ENCODE measurements around the gene TBC1D16. TPM values are rescaled to one million over a fixed set of nuclear protein-coding genes. Genes with fewer than 3 reads are reported as not detected.

The TBC1D16 gene
- total RNA-seq, 1 donor from 2014 or later = 44.9 TPM

GRCh38 chr17:79987187-79987934 is 48.3 kb downstream of the TBC1D16 start:
- no peak for DNase-seq

DNA sequence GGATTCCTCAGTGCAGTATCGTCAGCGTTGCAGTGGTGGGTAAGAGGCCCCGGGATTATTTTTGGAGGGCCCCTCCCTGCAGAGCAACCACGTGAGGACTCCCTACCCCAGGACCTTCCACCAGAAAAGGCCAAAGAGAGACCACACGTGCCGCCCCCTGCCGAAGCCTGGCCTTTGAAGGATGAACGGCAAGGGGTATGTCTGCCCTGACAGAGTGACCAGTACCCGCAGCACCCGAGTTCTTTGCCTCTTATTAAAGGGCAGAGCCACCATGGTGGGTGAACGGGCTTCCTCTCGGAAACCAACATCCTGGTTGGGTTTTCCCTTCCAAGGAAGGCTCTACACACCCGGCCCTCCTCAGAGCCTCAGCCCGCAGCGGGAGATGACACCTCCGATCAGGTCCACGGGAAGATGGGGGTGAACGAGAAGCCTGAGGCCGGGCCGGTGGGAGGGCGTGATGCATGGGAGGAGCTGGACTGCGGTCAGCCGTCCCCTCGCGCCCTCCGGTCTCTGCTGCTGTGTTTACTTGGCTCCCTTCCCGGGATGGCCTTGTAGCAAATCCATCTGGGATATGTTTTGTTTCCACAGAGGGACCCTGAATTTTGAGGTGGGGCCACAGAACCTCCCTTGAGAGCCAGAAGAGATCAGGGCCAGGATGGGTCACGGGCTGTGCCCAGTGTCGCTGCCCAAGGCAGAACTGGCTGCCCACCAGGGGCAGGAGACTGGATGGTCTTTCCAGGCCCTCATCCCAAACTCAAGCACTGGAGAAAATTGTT is 49.1 kb downstream of the TBC1D16 start:
- peak; percentile 55 for DNase-seq

- DNase-seq = no peak
These were observed 49.7 kb downstream of the TBC1D16 start for GRCh38 chr17:79985943-79986391.

GRCh38 chr17:79985361-79985942 is 50.2 kb downstream of the TBC1D16 start:
- DNase-seq = no peak

DNA sequence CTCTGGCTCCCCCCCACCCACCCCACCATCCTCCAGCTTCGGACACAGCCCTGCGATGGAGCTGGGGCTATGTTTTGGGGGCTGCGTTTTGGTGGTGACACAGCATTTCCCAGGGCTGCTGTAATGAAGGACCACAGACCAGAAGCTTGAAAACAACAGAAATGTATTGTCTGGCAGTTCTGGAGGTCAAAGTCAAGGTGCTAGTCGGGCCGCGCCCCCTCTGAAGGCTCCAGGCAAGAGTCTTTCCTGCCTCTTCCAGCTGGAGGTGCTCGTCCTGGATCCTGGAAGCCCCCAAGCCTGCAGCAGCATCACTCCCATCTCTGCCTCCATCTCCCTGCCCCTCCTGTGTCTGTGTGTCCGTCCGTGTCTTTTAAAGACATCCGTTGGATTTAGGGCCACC is 50.8 kb downstream of the TBC1D16 start:
- DNase-seq = no peak

- no peak for DNase-seq
These were observed 51.4 kb downstream of the TBC1D16 start for GRCh38 chr17:79984045-79984840.

- DNase-seq = peak; percentile 54
These were observed 52.2 kb downstream of the TBC1D16 start for GRCh38 chr17:79983456-79983855.

GRCh38 chr17:79982986-79983385 is 52.7 kb downstream of the TBC1D16 start:
- no peak for DNase-seq

GRCh38 chr17:79981661-79982101 is 54.0 kb downstream of the TBC1D16 start:
- no peak for DNase-seq

DNA sequence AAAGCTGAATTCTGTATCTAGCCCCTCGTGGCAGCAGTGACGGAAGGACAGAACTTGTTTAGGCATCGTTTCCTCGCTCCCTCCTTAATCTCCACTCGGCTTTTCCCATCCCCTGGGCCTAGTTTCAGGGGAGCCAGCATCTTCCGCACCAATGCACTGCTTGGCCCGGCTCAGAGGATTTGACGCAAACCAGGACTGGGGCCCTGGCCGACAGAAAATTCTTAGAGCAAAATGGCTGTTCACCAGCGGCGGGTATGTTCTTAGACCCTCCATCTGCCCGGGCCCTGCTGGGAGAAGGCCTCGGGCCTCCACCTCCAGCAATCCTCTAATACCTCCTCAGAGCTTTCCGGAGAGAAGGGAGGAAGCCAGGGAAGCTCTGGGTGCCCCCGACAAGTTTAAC is 54.6 kb downstream of the TBC1D16 start:
- no peak for DNase-seq

DNA sequence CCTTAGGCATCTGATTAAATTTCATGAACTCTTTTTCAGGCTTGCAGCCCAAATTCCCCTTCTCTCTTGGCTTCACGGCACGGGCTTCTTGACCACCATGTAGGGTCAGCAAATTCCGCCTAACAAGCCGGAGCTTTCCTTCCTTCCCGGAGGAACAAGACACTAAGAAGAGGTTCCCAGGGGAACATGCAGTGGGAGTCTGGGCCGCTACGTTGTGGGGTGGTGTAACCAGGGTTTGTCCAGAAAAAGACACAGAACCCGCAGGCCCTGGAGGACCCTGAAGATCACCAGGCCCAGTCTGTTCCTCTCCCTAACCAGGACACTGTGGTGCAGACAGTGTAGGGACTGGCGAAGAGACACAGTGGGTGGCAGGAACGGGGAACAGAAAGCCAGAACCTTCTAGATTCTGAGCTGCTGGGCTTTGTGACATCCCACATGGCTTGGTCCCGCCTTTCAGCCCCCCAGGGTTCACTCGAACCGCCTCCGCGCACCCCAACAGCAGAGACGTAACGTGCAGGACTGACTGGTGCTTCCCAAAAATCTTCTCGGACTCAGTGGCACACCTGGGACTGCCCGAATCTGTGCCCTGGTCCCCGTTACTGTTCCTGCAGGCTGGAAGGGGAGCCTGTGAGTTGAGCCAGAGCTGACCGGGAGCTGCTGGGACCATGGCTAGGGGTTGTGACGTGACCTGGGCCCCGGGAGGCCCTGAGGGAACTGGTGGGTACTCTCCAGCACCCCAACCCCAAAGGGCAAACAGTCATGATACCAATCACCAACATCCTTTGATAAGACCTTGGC is 55.2 kb downstream of the TBC1D16 start:
- DNase-seq = no peak

GRCh38 chr17:79979816-79980215 is 55.9 kb downstream of the TBC1D16 start:
- no peak for DNase-seq

DNA sequence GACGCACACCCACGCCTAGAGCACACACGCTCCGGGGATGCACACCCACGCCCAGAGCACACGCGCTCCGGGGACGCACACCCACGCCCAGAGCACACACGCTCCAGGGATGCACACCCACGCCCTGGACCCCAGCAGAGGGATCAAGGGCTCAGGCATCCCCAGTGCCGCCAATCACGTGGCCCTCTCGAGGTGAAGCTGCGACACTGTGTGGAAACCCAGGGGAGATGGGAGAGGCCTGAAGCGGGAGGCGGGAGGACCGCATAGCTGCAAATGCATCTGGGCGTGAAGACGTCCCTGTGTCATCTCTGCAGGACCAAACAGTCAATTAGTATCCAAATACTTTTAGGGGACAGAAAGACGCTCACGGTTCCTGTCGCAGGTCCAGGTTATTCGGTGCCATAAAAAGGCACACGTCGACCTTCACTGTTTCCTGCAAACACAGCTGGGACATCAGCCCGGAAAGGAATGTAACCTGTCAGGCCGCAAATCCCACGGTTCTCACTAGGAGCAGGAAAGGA is 56.4 kb downstream of the TBC1D16 start:
- DNase-seq = no peak

GRCh38 chr17:79978548-79978855 is 57.2 kb downstream of the TBC1D16 start:
- peak; percentile 69 for DNase-seq

- DNase-seq = peak; percentile 33
These were observed 57.7 kb downstream of the TBC1D16 start for GRCh38 chr17:79977708-79978547.

DNA sequence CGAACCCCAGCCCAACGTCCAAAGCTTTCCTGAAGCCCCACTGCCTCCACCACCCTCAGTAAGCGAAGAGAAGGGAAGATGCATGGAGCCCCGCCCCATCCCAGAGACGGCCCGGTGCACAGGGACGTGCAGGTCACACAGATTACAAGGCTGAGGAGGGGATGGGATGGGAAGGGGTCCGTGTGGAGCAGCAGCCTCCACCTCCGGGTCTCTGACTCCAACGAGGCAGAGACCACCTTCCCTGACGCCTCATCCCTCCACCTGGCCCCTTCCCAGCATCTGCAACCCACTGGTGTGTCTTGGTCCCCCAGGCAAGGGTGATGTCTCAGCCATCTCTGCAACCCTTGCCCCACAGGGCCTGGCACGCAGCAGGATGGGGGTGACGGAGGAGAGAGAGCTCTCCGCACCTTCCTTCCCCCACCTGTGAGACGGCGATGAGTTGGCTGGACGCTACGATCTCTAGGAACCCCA is 58.5 kb downstream of the TBC1D16 start:
- no peak for DNase-seq

DNA sequence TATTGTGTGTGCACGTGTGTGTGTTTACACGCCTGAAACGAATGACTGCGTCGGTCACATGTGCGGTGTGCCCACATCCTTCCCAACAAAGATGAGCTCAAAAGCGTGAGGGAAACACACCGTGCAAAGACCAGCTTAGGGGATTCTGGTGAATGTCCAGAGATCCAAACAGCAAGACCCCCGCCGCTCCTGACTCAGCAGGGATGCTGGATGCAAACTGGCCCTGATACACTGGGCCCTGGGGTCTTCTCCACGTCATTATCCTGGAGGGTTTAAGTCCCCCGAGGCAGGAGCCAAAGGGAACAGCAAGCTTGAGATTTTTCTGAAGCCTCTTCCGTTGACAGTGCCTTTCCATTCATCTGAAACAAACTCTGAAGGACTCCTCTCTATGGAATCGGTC is 59.2 kb downstream of the TBC1D16 start:
- DNase-seq = no peak

DNA sequence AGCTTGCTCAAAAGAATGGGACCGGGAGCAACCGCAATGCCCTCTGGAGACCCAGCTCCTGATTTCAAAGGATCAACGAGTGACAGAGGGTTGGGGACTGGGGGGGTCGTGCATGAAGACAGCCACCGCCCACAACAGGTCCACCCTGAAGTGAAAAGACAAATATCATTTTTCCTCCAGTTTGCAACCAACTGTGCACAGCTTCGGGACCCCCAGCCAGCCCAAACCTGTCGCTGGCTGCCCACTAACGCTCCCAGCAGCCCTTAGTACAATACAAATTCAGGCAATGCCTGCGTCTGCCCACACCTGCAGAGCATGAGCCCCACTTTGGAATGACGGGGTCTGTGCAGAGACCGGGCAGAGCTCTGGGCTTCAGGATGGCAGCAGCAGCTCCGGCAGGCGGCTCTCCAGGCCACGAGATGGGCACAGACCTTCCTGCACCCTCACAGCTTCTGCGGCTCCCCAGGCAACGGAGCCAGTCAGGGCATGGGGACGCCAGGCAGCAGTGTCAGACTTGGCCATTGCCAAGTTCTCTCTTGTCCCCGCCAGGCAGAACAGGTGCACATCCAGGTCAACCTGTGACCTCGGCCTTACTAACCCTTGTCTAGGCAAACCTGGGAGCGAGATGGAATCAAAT is 60.1 kb downstream of the TBC1D16 start:
- DNase-seq = no peak

- DNase-seq = no peak
These were observed 60.8 kb downstream of the TBC1D16 start for GRCh38 chr17:79974566-79975497.
